ENCODE data around the gene SYCP1. TPM values are rescaled to one million over a fixed set of nuclear protein-coding genes. Genes with fewer than 3 reads are reported as not detected.

The SYCP1 gene
- total and polyA plus RNA-seq, 8 donors = not detected

DNA sequence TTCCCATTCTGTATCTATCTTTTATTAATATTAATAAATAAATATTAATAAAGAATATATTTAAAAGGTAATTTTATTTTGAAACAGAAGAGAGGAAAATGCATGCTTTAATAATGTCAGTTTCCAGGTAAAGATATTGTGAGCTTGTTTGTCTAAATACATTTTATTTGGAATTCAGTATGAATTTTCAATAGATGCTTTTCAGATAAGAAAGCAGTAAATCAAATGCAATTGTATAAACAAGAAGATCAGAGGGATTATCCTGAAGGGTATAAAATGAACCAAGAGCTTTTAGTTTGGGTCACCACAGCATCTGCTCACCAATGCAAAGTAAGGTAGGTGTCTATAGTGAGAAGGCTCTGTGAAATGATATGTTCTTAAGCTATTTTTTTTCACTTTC is 174.9 kb downstream of the SYCP1 start, which contains the start of gene TSHB:
TSHB (plus strand) TSS at position 301 of the 400 bp plus-strand sequence. CDS start 3,537 bp downstream, outside the sequence.
- H3K9me3 ChIP-seq = no peaks in the 10 kb centered on the region
- no peaks in the 10 kb centered on the region for H3K4me1 ChIP-seq
- no peaks in the 10 kb centered on the region for H3K27me3 ChIP-seq
- H3K27ac ChIP-seq = no peak within 1 kb of the TSS
- TF ChIP-seq EP300 (IDR thresholded peaks at IDR 0.05) (no peak), POLR2A (IDR thresholded peaks at IDR 0.05) (no peak), POLR2AphosphoS5 (IDR thresholded peaks at IDR 0.05) (no peak)
- TF ChIP-seq, protein P1, sequence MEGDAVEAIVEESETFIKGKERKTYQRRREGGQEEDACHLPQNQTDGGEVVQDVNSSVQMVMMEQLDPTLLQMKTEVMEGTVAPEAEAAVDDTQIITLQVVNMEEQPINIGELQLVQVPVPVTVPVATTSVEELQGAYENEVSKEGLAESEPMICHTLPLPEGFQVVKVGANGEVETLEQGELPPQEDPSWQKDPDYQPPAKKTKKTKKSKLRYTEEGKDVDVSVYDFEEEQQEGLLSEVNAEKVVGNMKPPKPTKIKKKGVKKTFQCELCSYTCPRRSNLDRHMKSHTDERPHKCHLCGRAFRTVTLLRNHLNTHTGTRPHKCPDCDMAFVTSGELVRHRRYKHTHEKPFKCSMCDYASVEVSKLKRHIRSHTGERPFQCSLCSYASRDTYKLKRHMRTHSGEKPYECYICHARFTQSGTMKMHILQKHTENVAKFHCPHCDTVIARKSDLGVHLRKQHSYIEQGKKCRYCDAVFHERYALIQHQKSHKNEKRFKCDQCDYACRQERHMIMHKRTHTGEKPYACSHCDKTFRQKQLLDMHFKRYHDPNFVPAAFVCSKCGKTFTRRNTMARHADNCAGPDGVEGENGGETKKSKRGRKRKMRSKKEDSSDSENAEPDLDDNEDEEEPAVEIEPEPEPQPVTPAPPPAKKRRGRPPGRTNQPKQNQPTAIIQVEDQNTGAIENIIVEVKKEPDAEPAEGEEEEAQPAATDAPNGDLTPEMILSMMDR (IDR thresholded peaks at IDR 0.05) = no peak
- H3K4me3 ChIP-seq = no peak within 1 kb of the TSS
- intact Hi-C loops (cut with DNase I; ENCODE audit: low total_unique reads) = no loop called here
- no peak for DNase-seq
- no peaks in the 10 kb centered on the region for H3K36me3 ChIP-seq

DNA sequence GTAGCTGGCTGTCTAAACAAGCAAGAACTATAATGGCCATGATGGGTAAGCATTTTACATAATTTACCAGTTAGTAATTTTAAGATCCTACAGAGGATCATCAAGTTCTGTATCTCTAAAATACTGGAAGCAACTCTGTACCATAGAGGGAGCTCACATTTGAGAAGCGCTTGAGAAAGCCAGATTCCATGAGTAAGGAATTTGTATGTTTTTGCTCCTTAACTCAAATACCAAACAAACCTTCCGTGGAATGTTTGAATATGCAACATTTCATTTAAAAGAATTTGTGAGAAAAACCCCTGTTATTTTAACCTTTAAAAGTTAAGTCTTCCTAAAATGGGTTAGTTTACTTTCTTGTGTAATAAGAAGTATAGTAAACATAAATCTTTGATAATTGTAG is 176.9 kb downstream of the SYCP1 start:
- no peaks in the 10 kb centered on the region for H3K9me3 ChIP-seq
- H3K4me1 ChIP-seq = peaks cover 0 to 3% (median under 1%) of the 10 kb centered on the region in 4 donors
- H3K27ac ChIP-seq = no peak overlapping the region
- H3K27me3 ChIP-seq = no peaks in the 10 kb centered on the region
- 56 to 70% (median 65%) methylated on average over 2 of the region's 2 CpGs for WGBS, 5 donors
- no peak for DNase-seq
- H3K36me3 ChIP-seq = no peaks in the 10 kb centered on the region
- TF ChIP-seq EP300 (IDR thresholded peaks at IDR 0.05) (no peak), POLR2A (IDR thresholded peaks at IDR 0.05) (no peak), POLR2AphosphoS5 (IDR thresholded peaks at IDR 0.05) (no peak)
- TF ChIP-seq, protein P1 (IDR thresholded peaks at IDR 0.05) = no peak
- no peak overlapping the region for H3K4me3 ChIP-seq
- intact Hi-C loops (cut with DNase I; ENCODE audit: low total_unique reads) = no loop called here

DNA sequence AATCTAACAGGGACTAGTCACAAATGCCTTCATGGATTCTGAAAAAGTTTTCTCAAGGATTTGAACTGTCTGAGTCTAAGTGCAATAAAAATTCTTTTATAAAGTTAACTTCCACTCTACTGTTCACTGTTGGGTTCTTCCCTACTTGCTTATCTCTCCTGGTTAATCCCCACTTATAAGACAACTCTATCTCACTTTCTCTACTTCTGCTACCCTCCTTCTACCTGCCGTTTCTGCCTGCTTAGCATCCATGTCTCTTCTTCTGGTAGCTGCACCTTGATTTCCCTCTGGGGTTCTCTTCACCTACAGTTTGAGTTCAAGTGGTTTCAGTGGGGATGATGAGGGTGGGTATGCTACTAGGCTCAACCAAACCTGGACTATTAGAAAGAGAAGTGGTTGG is 181.0 kb downstream of the SYCP1 start:
- no peak for TF ChIP-seq POLR2AphosphoS5 (IDR thresholded peaks at IDR 0.05)
- no peak for TF ChIP-seq EP300 (IDR thresholded peaks at IDR 0.05)
- TF ChIP-seq, protein P1 (IDR thresholded peaks at IDR 0.05) = no peak
- TF ChIP-seq POLR2A (IDR thresholded peaks at IDR 0.05) = no peak
- intact Hi-C loops (cut with DNase I; ENCODE audit: low total_unique reads) = no loop called here
- no peak for DNase-seq
- Histone ChIP-seq H3K4me1 (peaks cover 0 to 23% (median 13%) of the 10 kb centered on the region in 4 donors), H3K36me3 (no peaks in the 10 kb centered on the region), H3K27me3 (no peaks in the 10 kb centered on the region), H3K27ac (no peak overlapping the region), H3K4me3 (no peak overlapping the region), H3K9me3 (no peaks in the 10 kb centered on the region)
- 73 to 90% (median 81%) methylated on average over 1 of the region's 1 CpG for WGBS, 5 donors

DNA sequence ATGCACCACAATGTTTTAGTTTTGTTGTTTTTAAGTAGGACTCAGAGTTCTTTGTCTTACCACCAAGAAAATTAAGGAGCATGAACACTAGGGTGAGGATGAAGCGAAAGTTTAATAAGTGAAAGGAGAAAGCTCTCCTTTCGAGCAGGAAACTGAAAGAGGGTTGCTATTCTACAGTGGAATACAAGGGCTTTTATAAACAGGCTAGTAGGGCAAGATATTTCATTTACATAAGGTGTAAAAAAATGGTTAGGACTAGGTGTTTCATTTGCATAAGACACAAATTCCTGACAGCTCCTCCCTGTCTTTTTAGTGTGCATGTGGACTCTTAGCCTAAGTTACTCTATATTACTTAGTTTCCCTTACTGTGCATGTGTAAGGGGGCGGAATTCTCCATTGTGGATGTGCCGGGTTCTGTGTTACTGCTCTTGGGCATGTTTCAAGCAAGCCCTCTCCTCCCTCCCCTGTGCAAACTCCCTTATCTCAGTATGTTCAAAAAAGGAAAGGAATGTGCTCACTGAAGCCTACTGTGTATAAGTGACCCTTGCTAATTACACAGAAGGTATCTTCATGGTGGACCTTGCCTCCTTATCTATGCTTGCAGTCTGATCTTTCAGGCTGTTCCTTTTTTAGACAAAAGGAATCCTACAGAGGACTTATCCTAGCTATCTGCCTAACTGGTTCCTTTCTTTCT is 182.3 kb downstream of the SYCP1 start:
- Histone ChIP-seq H3K4me1 (peaks cover 0 to 23% (median 13%) of the 10 kb centered on the region in 4 donors), H3K27me3 (no peaks in the 10 kb centered on the region), H3K9me3 (no peaks in the 10 kb centered on the region), H3K4me3 (no peak overlapping the region), H3K27ac (no peak overlapping the region), H3K36me3 (peaks cover 0 to 7% (median 0%) of the 10 kb centered on the region in 4 donors)
- intact Hi-C loops (cut with DNase I; ENCODE audit: low total_unique reads) = no loop called here
- WGBS, 5 donors = 43 to 55% (median 46%) methylated on average over 4 of the region's 4 CpGs
- TF ChIP-seq EP300 (IDR thresholded peaks at IDR 0.05) = no peak
- TF ChIP-seq POLR2AphosphoS5 (IDR thresholded peaks at IDR 0.05) = no peak
- TF ChIP-seq, protein P1 (IDR thresholded peaks at IDR 0.05) = no peak
- TF ChIP-seq POLR2A (IDR thresholded peaks at IDR 0.05) = no peak
- peak in 1 of 2 donors; percentile 19 for DNase-seq

All from stomach (tissue), 9 donors.